Suprapubic skin (tissue), 4 donors: Measurements from ENCODE around the gene TRPC4.

Source experiments
- EP300 ChIP-seq: sonication (generic); formaldehyde crosslinking; IDR thresholded peaks from one replicate; pipeline ENCODE4 v1.6.1; 2017; ENCODE audit warnings: antibody characterized with exemption
- POLR2A ChIP-seq, 2 donors: fragments of 450-650 bp; IDR thresholded peaks; one replicate each; pipeline ENCODE4 v1.6.1; 2017; ENCODE audit warnings: antibody characterized with exemption in 2 of 2, mild to moderate bottlenecking in 2 of 2, moderate library complexity in 2 of 2
- POLR2AphosphoS5 ChIP-seq, 3 donors: sonication (generic); formaldehyde crosslinking; IDR thresholded peaks; one replicate each; pipeline ENCODE4 v1.6.1; 2017; ENCODE audit warnings: antibody characterized with exemption in 3 of 3
- TF ChIP-seq, protein P1 (sequence below), 2 donors: fragments of 200-600 bp in 1 of 2; fragments of 450-650 bp in 1 of 2; sonication (generic) in 1 of 2; IDR thresholded peaks; one replicate each; pipeline ENCODE4 v1.5.1; 2016 to 2019; ENCODE audit warnings: antibody characterized with exemption in 2 of 2, mild to moderate bottlenecking in 1 of 2, moderate library complexity in 1 of 2

GRCh38 chr13:37613638-37614037, 255.9 kb downstream of the TRPC4 start:
- TF ChIP-seq, protein P1, sequence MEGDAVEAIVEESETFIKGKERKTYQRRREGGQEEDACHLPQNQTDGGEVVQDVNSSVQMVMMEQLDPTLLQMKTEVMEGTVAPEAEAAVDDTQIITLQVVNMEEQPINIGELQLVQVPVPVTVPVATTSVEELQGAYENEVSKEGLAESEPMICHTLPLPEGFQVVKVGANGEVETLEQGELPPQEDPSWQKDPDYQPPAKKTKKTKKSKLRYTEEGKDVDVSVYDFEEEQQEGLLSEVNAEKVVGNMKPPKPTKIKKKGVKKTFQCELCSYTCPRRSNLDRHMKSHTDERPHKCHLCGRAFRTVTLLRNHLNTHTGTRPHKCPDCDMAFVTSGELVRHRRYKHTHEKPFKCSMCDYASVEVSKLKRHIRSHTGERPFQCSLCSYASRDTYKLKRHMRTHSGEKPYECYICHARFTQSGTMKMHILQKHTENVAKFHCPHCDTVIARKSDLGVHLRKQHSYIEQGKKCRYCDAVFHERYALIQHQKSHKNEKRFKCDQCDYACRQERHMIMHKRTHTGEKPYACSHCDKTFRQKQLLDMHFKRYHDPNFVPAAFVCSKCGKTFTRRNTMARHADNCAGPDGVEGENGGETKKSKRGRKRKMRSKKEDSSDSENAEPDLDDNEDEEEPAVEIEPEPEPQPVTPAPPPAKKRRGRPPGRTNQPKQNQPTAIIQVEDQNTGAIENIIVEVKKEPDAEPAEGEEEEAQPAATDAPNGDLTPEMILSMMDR (IDR thresholded peaks at IDR 0.05), result no peak
- TF ChIP-seq POLR2A (IDR thresholded peaks at IDR 0.05), result no peak
- no peak for TF ChIP-seq POLR2AphosphoS5 (IDR thresholded peaks at IDR 0.05)
- no peak for TF ChIP-seq EP300
